HL-60/S4 treated with phorbol 12-myristate 13-acetate at 8.2 ng/mL for 4 days and 3 days (cell line): Measurements from ENCODE around the gene GRAMD1A.
"Not testable (repeated sequence)": the region's sequence is repeated elsewhere in the genome, so short reads cannot be mapped to it uniquely, and the experiment has no call there.

Source experiments
- in situ Hi-C: fragments of 300-500 bp; cut with MboI; formaldehyde crosslinking; loops from 2 replicates; pipeline ENCODE4 v1.15.0; 2022; ENCODE audit warnings: low sequenced_read_pairs

Gene GRAMD1A

GRCh38 chr19:34999498-35000337 is at the start of gene GRAMD1A:
Gene GRAMD1A, plus strand, starts transcription at chr19:35000323. Its CDS starts 156 bp downstream, at chr19:35000479.
- in situ Hi-C loops, result no loop called here

GRCh38 chr19:34953092-34953491 is 47.0 kb upstream of the GRAMD1A start:
- in situ Hi-C loops, result no loop called here

- in situ Hi-C loops, result no loop called here
These were observed 42.0 kb upstream of the GRAMD1A start for GRCh38 chr19:34957830-34958751.

- in situ Hi-C loops, result no loop called here
These were observed 41.1 kb upstream of the GRAMD1A start for GRCh38 chr19:34959021-34959420.

GRCh38 chr19:34960103-34960805 is 39.9 kb upstream of the GRAMD1A start:
- in situ Hi-C loops, result no loop called here

GRCh38 chr19:34960940-34961679 is 39.0 kb upstream of the GRAMD1A start:
- in situ Hi-C loops, result no loop called here

GRCh38 chr19:34961775-34962686 is 38.1 kb upstream of the GRAMD1A start:
- in situ Hi-C loops, result no loop called here

GRCh38 chr19:34962687-34963572 is 37.2 kb upstream of the GRAMD1A start:
- in situ Hi-C loops, result no loop called here

- in situ Hi-C loops, result no loop called here
These were observed 36.3 kb upstream of the GRAMD1A start, which contains the start of gene ZNF792 for GRCh38 chr19:34963573-34964406. Gene ZNF792, minus strand, starts transcription at chr19:34964229. Its CDS starts 567 bp downstream, at chr19:34963662.

GRCh38 chr19:34964598-34964997 is 35.5 kb upstream of the GRAMD1A start:
- in situ Hi-C loops, result no loop called here

- in situ Hi-C loops, result not testable (repeated sequence)
These were observed 34.6 kb upstream of the GRAMD1A start for GRCh38 chr19:34965505-34965904.

GRCh38 chr19:34967551-34967950 is 32.6 kb upstream of the GRAMD1A start:
- in situ Hi-C loops, result no loop called here

- in situ Hi-C loops, result no loop called here
These were observed 30.4 kb upstream of the GRAMD1A start for GRCh38 chr19:34969721-34970120.

GRCh38 chr19:34970185-34970780 is 29.8 kb upstream of the GRAMD1A start:
- in situ Hi-C loops, result not testable (repeated sequence)

- in situ Hi-C loops, result no loop called here
These were observed 27.9 kb upstream of the GRAMD1A start for GRCh38 chr19:34972163-34972705.

GRCh38 chr19:34974646-34975045 is 25.5 kb upstream of the GRAMD1A start:
- in situ Hi-C loops, result no loop called here

GRCh38 chr19:34975056-34975455 is 25.1 kb upstream of the GRAMD1A start:
- in situ Hi-C loops, result no loop called here
